Measurements from ENCODE around the gene PLA2G4D. TPM values are rescaled to one million over a fixed set of nuclear protein-coding genes. Genes with fewer than 3 reads are reported as not detected.

PLA2G4D gene
- total RNA-seq, 1 experiment from 2014 or later: 0.24 TPM

- TF ChIP-seq FOXJ3 (CRISPR knock-in tag; IDR thresholded peaks at IDR 0.05; ENCODE audit: borderline replicate concordance) (no peak), FOXP4 (CRISPR knock-in tag; IDR thresholded peaks at IDR 0.05) (no peak), ARID4B (CRISPR knock-in tag; IDR thresholded peaks at IDR 0.05; ENCODE audit: borderline replicate concordance) (no peak), ELF4 (CRISPR knock-in tag; IDR thresholded peaks at IDR 0.05; ENCODE audit: low read depth) (no peak), CTCF (IDR thresholded peaks at IDR 0.05) (peak; percentile 96), ZNF532 (CRISPR knock-in tag; IDR thresholded peaks at IDR 0.05; ENCODE audit: borderline replicate concordance) (no peak)
- peaks cover 6% of the 10 kb centered on the region for H3K4me1 Mint-ChIP-seq
- no peaks in the 10 kb centered on the region for H3K36me3 Mint-ChIP-seq
- H3K27ac Mint-ChIP-seq: no peak overlapping the region
- POLR2A ChIA-PET: no interaction called here
- no peaks in the 10 kb centered on the region for H3K27me3 Mint-ChIP-seq (ENCODE audit: low read depth)
- CTCF ChIA-PET: interaction anchor here (1.1 to 2.1 kb wide), 4 partner anchors 24 to 78 kb away, joined by 3 to 14 read pairs (median 10); no protein-coding TSS in a partner anchor
- H3K4me3 Mint-ChIP-seq: no peak overlapping the region
- DNase-seq (ENCODE audit: low spot score) (peak; percentile 83), ATAC-seq (peak; percentile 23)
- H3K9me3 Mint-ChIP-seq: peaks cover 3% of the 10 kb centered on the region; the same call in 1 of the 2 replicates
These were observed 34.5 kb downstream of the PLA2G4D start for GRCh38 chr15:42059661-42060476.

- H3K27ac Mint-ChIP-seq: no peak overlapping the region
- peaks cover 12% of the 10 kb centered on the region for H3K4me1 Mint-ChIP-seq
- no peak for TF ChIP-seq CBFB (CRISPR knock-in tag; IDR thresholded peaks at IDR 0.05; ENCODE audit: low read depth)
- no peak for TF ChIP-seq OVOL2 (CRISPR knock-in tag; IDR thresholded peaks at IDR 0.05; ENCODE audit: borderline replicate concordance)
- no peak for TF ChIP-seq RORB (CRISPR knock-in tag; IDR thresholded peaks at IDR 0.05)
- H3K4me3 Mint-ChIP-seq: no peak overlapping the region
- no peak for ATAC-seq
- H3K27me3 Mint-ChIP-seq (ENCODE audit: low read depth): no peaks in the 10 kb centered on the region
- no peak for DNase-seq (ENCODE audit: low spot score)
- no peaks in the 10 kb centered on the region for H3K36me3 Mint-ChIP-seq
- POLR2A ChIA-PET: no interaction called here
- CTCF ChIA-PET: interaction anchor here (1.0 kb wide), 1 partner anchor 79 kb away, joined by 3 read pairs; no protein-coding TSS in a partner anchor
- peaks cover 3% of the 10 kb centered on the region; the same call in 1 of the 2 replicates for H3K9me3 Mint-ChIP-seq
These were observed 35.6 kb downstream of the PLA2G4D start for GRCh38 chr15:42058791-42059190.
